Trophoblast cell (in vitro differentiated cells and primary cell): ENCODE measurements around the gene NR2F1.

Experiments used
- DNase-seq, 2 donors: peaks; one replicate each; pipeline ENCODE4 v3.0.0-alpha.2; 2016
- H2AFZ ChIP-seq: 2 replicates; pipeline ENCODE4 v1.6.1; 2013; ENCODE audit warnings: low read length, moderate library complexity, mild to moderate bottlenecking; ENCODE audit not compliant: insufficient read depth, poor library complexity
- H2AK5ac ChIP-seq: 2 replicates; pipeline ENCODE4 v1.6.1; 2013; ENCODE audit warnings: mild to moderate bottlenecking, low read length
- H2BK120ac ChIP-seq: 2 replicates; pipeline ENCODE4 v1.6.1; 2013; ENCODE audit warnings: low read length, mild to moderate bottlenecking, moderate library complexity; ENCODE audit not compliant: insufficient read depth, poor library complexity
- H2BK12ac ChIP-seq: 2 replicates; pipeline ENCODE4 v1.6.1; 2013; ENCODE audit warnings: mild to moderate bottlenecking, low read length, moderate library complexity
- H2BK5ac ChIP-seq: 2 replicates; pipeline ENCODE4 v1.6.1; 2013; ENCODE audit warnings: low read length, low read depth, moderate library complexity, mild to moderate bottlenecking; ENCODE audit not compliant: poor library complexity
- H3K14ac ChIP-seq: 2 replicates; pipeline ENCODE4 v1.6.1; 2013; ENCODE audit warnings: mild to moderate bottlenecking, low read length
- H3K18ac ChIP-seq: 2 replicates; pipeline ENCODE4 v1.6.1; 2013; ENCODE audit warnings: mild to moderate bottlenecking, low read length
- H3K23ac ChIP-seq: 2 replicates; pipeline ENCODE4 v1.6.1; 2013; ENCODE audit warnings: low read length
- H3K27ac ChIP-seq: 2 replicates; pipeline ENCODE4 v1.5.1; 2013; ENCODE audit warnings: low read depth, mild to moderate bottlenecking, inconsistent platforms, low read length, moderate library complexity
- H3K27me3 ChIP-seq: 2 replicates; pipeline ENCODE4 v1.6.1; 2013; ENCODE audit warnings: inconsistent platforms, mild to moderate bottlenecking, low read length, moderate library complexity; ENCODE audit not compliant: insufficient read depth
- H3K36me3 ChIP-seq, 2 experiments: 1 replicate in 1 of 2; 2 replicates in 1 of 2; pipeline ENCODE4 v1.6.1; 2013; ENCODE audit warnings: low read length in 2 of 2, mild to moderate bottlenecking in 2 of 2, moderate library complexity in 1 of 2; ENCODE audit not compliant: insufficient read depth in 2 of 2, control insufficient read depth in 1 of 2
- H3K4ac ChIP-seq: 2 replicates; pipeline ENCODE4 v1.6.1; 2013; ENCODE audit warnings: low read depth, mild to moderate bottlenecking, low read length, moderate library complexity
- H3K4me1 ChIP-seq, 2 experiments: 1 replicate in 1 of 2; 2 replicates in 1 of 2; pipeline ENCODE4 v1.6.1; 2013; ENCODE audit warnings: low read length in 2 of 2, mild to moderate bottlenecking in 2 of 2, moderate library complexity in 1 of 2; ENCODE audit not compliant: insufficient read depth in 2 of 2, control insufficient read depth in 1 of 2
- H3K4me2 ChIP-seq: 2 replicates; pipeline ENCODE4 v1.6.1; 2013; ENCODE audit warnings: inconsistent platforms, mild to moderate bottlenecking, low read length, moderate library complexity
- H3K4me3 ChIP-seq: 2 replicates; pipeline ENCODE4 v1.5.1; 2013; ENCODE audit warnings: mild to moderate bottlenecking, low read depth, low read length, inconsistent platforms
- H3K79me1 ChIP-seq: one replicate; pipeline ENCODE4 v1.6.1; 2013; ENCODE audit warnings: low read length
- H3K79me2 ChIP-seq: 2 replicates; pipeline ENCODE4 v1.6.1; 2013; ENCODE audit warnings: low read length, mild to moderate bottlenecking; ENCODE audit not compliant: control insufficient read depth, insufficient read depth, poor library complexity
- H3K9ac ChIP-seq: 2 replicates; pipeline ENCODE4 v1.6.1; 2013; ENCODE audit warnings: mild to moderate bottlenecking, low read length
- H3K9me3 ChIP-seq: 2 replicates; pipeline ENCODE4 v1.6.1; 2013; ENCODE audit warnings: low read depth, mild to moderate bottlenecking, control low read depth, inconsistent platforms, low read length; ENCODE audit not compliant: insufficient read depth
- H4K12ac ChIP-seq: 2 replicates; pipeline ENCODE4 v1.6.1; 2013; ENCODE audit warnings: low read depth, mild to moderate bottlenecking, low read length, moderate library complexity
- H4K8ac ChIP-seq: 2 replicates; pipeline ENCODE4 v1.6.1; 2013; ENCODE audit warnings: low read depth, mild to moderate bottlenecking, low read length, moderate library complexity
- H4K91ac ChIP-seq: one replicate; pipeline ENCODE4 v1.6.1; 2013; ENCODE audit warnings: low read depth, mild to moderate bottlenecking, low read length, moderate library complexity
- WGBS: extraction: QIAGEN DNeasy Blood & Tissue Kit; methylation state at CpG from one replicate; pipeline ENCODE4 v1.1.7; 2013; ENCODE audit warnings: missing lambda C conversion rate; ENCODE audit not compliant: insufficient read length, insufficient coverage; ENCODE audit errors: extremely low coverage; 5-methylcytosine and 5-hydroxymethylcytosine counted together

Gene NR2F1

GRCh38 chr5:93584596-93585040, 1.6 kb downstream of the NR2F1 start:
- no peak overlapping the region for H3K18ac ChIP-seq
- peaks cover 11 to 20% of the 10 kb centered on the region in 2 experiments for H3K4me1 ChIP-seq
- H3K4ac ChIP-seq, result no peak overlapping the region
- no peak overlapping the region for H3K9ac ChIP-seq
- H4K12ac ChIP-seq, result no peak overlapping the region
- H4K8ac ChIP-seq, result no peak overlapping the region
- no peak for DNase-seq
- H3K79me1 ChIP-seq, result no peaks in the 10 kb centered on the region
- H3K79me2 ChIP-seq, result no peaks in the 10 kb centered on the region
- H3K4me2 ChIP-seq, result peak overlapping the region; percentile 97
- no peak overlapping the region for H3K23ac ChIP-seq
- no peak overlapping the region for H4K91ac ChIP-seq
- no peak overlapping the region for H2BK12ac ChIP-seq
- H3K14ac ChIP-seq, result no peak overlapping the region
- H2AFZ ChIP-seq, result no peak overlapping the region
- peaks cover 71% of the 10 kb centered on the region for H3K27me3 ChIP-seq
- H3K4me3 ChIP-seq, result peak overlapping the region; percentile 64
- no peak overlapping the region for H2AK5ac ChIP-seq
- H3K36me3 ChIP-seq, result no peaks in the 10 kb centered on the region
- no CpG with 5 or more reads among the region's 48 CpGs for WGBS
- H2BK120ac ChIP-seq, result no peak overlapping the region
- H3K27ac ChIP-seq, result no peak overlapping the region
- H2BK5ac ChIP-seq, result no peak overlapping the region
- peaks cover 6% of the 10 kb centered on the region for H3K9me3 ChIP-seq

- H3K4me2 ChIP-seq, result peak overlapping the region; percentile 81
- no peaks in the 10 kb centered on the region for H3K79me1 ChIP-seq
- no peak overlapping the region for H3K27ac ChIP-seq
- no peak overlapping the region for H2BK120ac ChIP-seq
- H3K23ac ChIP-seq, result no peak overlapping the region
- H2AK5ac ChIP-seq, result no peak overlapping the region
- no peak overlapping the region for H3K18ac ChIP-seq
- H3K36me3 ChIP-seq, result no peaks in the 10 kb centered on the region
- peaks cover 6% of the 10 kb centered on the region for H3K9me3 ChIP-seq
- H3K4me3 ChIP-seq, result peak overlapping the region; percentile 36
- H2BK5ac ChIP-seq, result no peak overlapping the region
- H2BK12ac ChIP-seq, result no peak overlapping the region
- H3K27me3 ChIP-seq, result peaks cover 71% of the 10 kb centered on the region
- H4K12ac ChIP-seq, result no peak overlapping the region
- H3K14ac ChIP-seq, result no peak overlapping the region
- H3K4ac ChIP-seq, result no peak overlapping the region
- peak in 1 of 2 donors; percentile 23 for DNase-seq
- no peak overlapping the region for H3K9ac ChIP-seq
- no peak overlapping the region for H4K8ac ChIP-seq
- no peak overlapping the region for H4K91ac ChIP-seq
- no peak overlapping the region for H2AFZ ChIP-seq
- H3K4me1 ChIP-seq, result peaks cover 5 to 14% of the 10 kb centered on the region in 2 experiments
- no CpG with 5 or more reads among the region's 70 CpGs for WGBS
- no peaks in the 10 kb centered on the region for H3K79me2 ChIP-seq
Observed at GRCh38 chr5:93585041-93585766, 2.2 kb downstream of the NR2F1 start.

GRCh38 chr5:93585767-93586385, 2.9 kb downstream of the NR2F1 start:
- no peak overlapping the region for H2BK5ac ChIP-seq
- no peaks in the 10 kb centered on the region for H3K79me1 ChIP-seq
- no peak overlapping the region for H4K91ac ChIP-seq
- H3K4ac ChIP-seq, result no peak overlapping the region
- H3K36me3 ChIP-seq, result no peaks in the 10 kb centered on the region
- no peak overlapping the region for H3K23ac ChIP-seq
- DNase-seq, result no peak
- peaks cover 64% of the 10 kb centered on the region for H3K27me3 ChIP-seq
- no peak overlapping the region for H2AFZ ChIP-seq
- no peak overlapping the region for H3K27ac ChIP-seq
- no peak overlapping the region for H2AK5ac ChIP-seq
- H2BK120ac ChIP-seq, result no peak overlapping the region
- H3K18ac ChIP-seq, result no peak overlapping the region
- H3K9me3 ChIP-seq, result peaks cover 6% of the 10 kb centered on the region
- H2BK12ac ChIP-seq, result no peak overlapping the region
- no peak overlapping the region for H4K12ac ChIP-seq
- H3K4me1 ChIP-seq, result peaks cover 3 to 11% of the 10 kb centered on the region in 2 experiments
- H4K8ac ChIP-seq, result no peak overlapping the region
- H3K14ac ChIP-seq, result no peak overlapping the region
- no peak overlapping the region for H3K4me2 ChIP-seq
- no CpG with 5 or more reads among the region's 13 CpGs for WGBS
- no peak overlapping the region for H3K9ac ChIP-seq
- H3K4me3 ChIP-seq, result no peak overlapping the region
- H3K79me2 ChIP-seq, result no peaks in the 10 kb centered on the region

- no peak overlapping the region for H3K4me2 ChIP-seq
- peaks cover 6% of the 10 kb centered on the region for H3K9me3 ChIP-seq
- peaks cover 66% of the 10 kb centered on the region for H3K27me3 ChIP-seq
- H3K4me3 ChIP-seq, result no peak overlapping the region
- no peak overlapping the region for H3K23ac ChIP-seq
- H2AK5ac ChIP-seq, result no peak overlapping the region
- H4K91ac ChIP-seq, result no peak overlapping the region
- no peak overlapping the region for H3K27ac ChIP-seq
- DNase-seq, result no peak
- WGBS, result no CpG with 5 or more reads among the region's 11 CpGs
- H3K14ac ChIP-seq, result no peak overlapping the region
- no peaks in the 10 kb centered on the region for H3K79me1 ChIP-seq
- no peak overlapping the region for H2AFZ ChIP-seq
- H3K36me3 ChIP-seq, result no peaks in the 10 kb centered on the region
- H3K79me2 ChIP-seq, result no peaks in the 10 kb centered on the region
- no peak overlapping the region for H4K12ac ChIP-seq
- H3K18ac ChIP-seq, result no peak overlapping the region
- peaks cover 3 to 9% of the 10 kb centered on the region in 2 experiments for H3K4me1 ChIP-seq
- H4K8ac ChIP-seq, result no peak overlapping the region
- H2BK12ac ChIP-seq, result no peak overlapping the region
- no peak overlapping the region for H2BK5ac ChIP-seq
- no peak overlapping the region for H2BK120ac ChIP-seq
- no peak overlapping the region for H3K9ac ChIP-seq
- no peak overlapping the region for H3K4ac ChIP-seq
Observed at GRCh38 chr5:93586736-93587596, 3.9 kb downstream of the NR2F1 start.
